Thyroid gland (tissue), 4 donors: Measurements from ENCODE around the gene GCK. TPM values are rescaled to one million over a fixed set of nuclear protein-coding genes. Genes with fewer than 3 reads are reported as not detected.

Source experiments
- DNase-seq, 2 donors: peaks; one replicate each; pipeline ENCODE4 v3.0.0-alpha.2; 2019
- H3K27ac ChIP-seq, 3 donors: fragments of 200-600 bp; sonication (generic); 1 replicate in 2 of 3; 2 replicates in 1 of 3; pipeline ENCODE4 v1.5.1; 2016 to 2019; ENCODE audit warnings: mild to moderate bottlenecking in 1 of 3, moderate library complexity in 1 of 3
- H3K27me3 ChIP-seq: fragments of 200-600 bp; sonication (generic); one replicate; pipeline ENCODE4 v1.5.1; 2019
- H3K36me3 ChIP-seq, 2 donors: fragments of 200-600 bp; sonication (generic); one replicate each; pipeline ENCODE4 v1.5.1; 2016 to 2019
- H3K4me1 ChIP-seq, 2 donors: fragments of 200-600 bp; sonication (generic); one replicate each; pipeline ENCODE4 v1.5.1; 2017 to 2019
- H3K4me3 ChIP-seq, 3 donors: fragments of 200-600 bp; sonication (generic); replicated peaks in 1 of 3; 1 replicate in 2 of 3; 2 replicates in 1 of 3; pipeline ENCODE4 v1.5.1; 2016; ENCODE audit warnings: mild to moderate bottlenecking in 1 of 3
- H3K9me3 ChIP-seq: fragments of 200-600 bp; sonication (generic); one replicate; pipeline ENCODE4 v1.5.1; 2017
- CTCF ChIP-seq, 6 experiments: fragments of 200-600 bp in 3 of 6; fragments of 450-650 bp in 3 of 6; sonication (generic) in 3 of 6; IDR thresholded peaks; one replicate each; pipeline ENCODE4 v1.5.1; 2016 to 2019; ENCODE audit warnings: antibody characterized with exemption in 6 of 6, mild to moderate bottlenecking in 2 of 6, inconsistent platforms in 1 of 6, moderate library complexity in 1 of 6
- POLR2A ChIP-seq, 2 donors: fragments of 450-650 bp; IDR thresholded peaks; one replicate each; pipeline ENCODE4 v1.6.1; 2017; ENCODE audit warnings: antibody characterized with exemption in 2 of 2, mild to moderate bottlenecking in 2 of 2, moderate library complexity in 1 of 2
- WGBS, 2 donors: methylation state at CpG; one replicate each; pipeline ENCODE4 v1.1.5; 2017; 5-methylcytosine and 5-hydroxymethylcytosine counted together
- intact Hi-C: fragments of 100-400 bp; cut with DNase I; formaldehyde crosslinking; loops from one replicate; pipeline ENCODE4 v1.15.1; 2023
- total RNA-seq, 4 donors: library from RNA; depleted of rRNA; stranded (reverse); fragments of >200 nt; gene quantifications; one replicate each; pipeline ENCODE4 v1.2.3, GENCODE V29; 2016

Gene GCK
- total RNA-seq, 4 donors from 2014 or later = 0.22 to 0.73 TPM; not detected in 2

- no peak for DNase-seq
- no peaks in the 10 kb centered on the region for H3K36me3 ChIP-seq
- no peak overlapping the region for H3K27ac ChIP-seq
- no peak overlapping the region for H3K4me3 ChIP-seq
- no peaks in the 10 kb centered on the region for H3K4me1 ChIP-seq
- intact Hi-C loops = no loop called here
- H3K27me3 ChIP-seq = no peaks in the 10 kb centered on the region
- H3K9me3 ChIP-seq = no peaks in the 10 kb centered on the region
- 67 to 68% methylated on average over 7 of the region's 7 CpGs for WGBS, 2 donors
- TF ChIP-seq CTCF (IDR thresholded peaks at IDR 0.05) (no peak), POLR2A (IDR thresholded peaks at IDR 0.05) (no peak)
Observed at GRCh38 chr7:44230286-44230685, 41.0 kb upstream of the GCK start.

GRCh38 chr7:44229546-44230105 is 40.4 kb upstream of the GCK start:
- no peak for DNase-seq
- H3K4me3 ChIP-seq = no peak overlapping the region
- no peaks in the 10 kb centered on the region for H3K27me3 ChIP-seq
- 83 to 92% methylated on average over 2 to 7 of the region's 11 CpGs for WGBS, 2 donors
- H3K36me3 ChIP-seq = no peaks in the 10 kb centered on the region
- no peaks in the 10 kb centered on the region for H3K9me3 ChIP-seq
- no peak overlapping the region for H3K27ac ChIP-seq
- intact Hi-C loops = no loop called here
- no peaks in the 10 kb centered on the region for H3K4me1 ChIP-seq
- TF ChIP-seq CTCF (IDR thresholded peaks at IDR 0.05) (no peak), POLR2A (IDR thresholded peaks at IDR 0.05) (no peak)

GRCh38 chr7:44228571-44229350 is 39.5 kb upstream of the GCK start:
- intact Hi-C loops = no loop called here
- whole genome bisulfite sequencing, 2 donors = 81 to 88% methylated on average over 22 to 25 of the region's 29 CpGs
- H3K4me1 ChIP-seq = no peaks in the 10 kb centered on the region
- no peak overlapping the region for H3K27ac ChIP-seq
- no peaks in the 10 kb centered on the region for H3K9me3 ChIP-seq
- no peaks in the 10 kb centered on the region for H3K36me3 ChIP-seq
- no peaks in the 10 kb centered on the region for H3K27me3 ChIP-seq
- TF ChIP-seq CTCF (IDR thresholded peaks at IDR 0.05) (no peak), POLR2A (IDR thresholded peaks at IDR 0.05) (no peak)
- DNase-seq = no peak
- no peak overlapping the region for H3K4me3 ChIP-seq

GRCh38 chr7:44227911-44228310 is 38.7 kb upstream of the GCK start:
- Histone ChIP-seq H3K27ac (no peak overlapping the region), H3K36me3 (no peaks in the 10 kb centered on the region), H3K27me3 (no peaks in the 10 kb centered on the region), H3K9me3 (no peaks in the 10 kb centered on the region), H3K4me1 (no peaks in the 10 kb centered on the region), H3K4me3 (no peak overlapping the region)
- TF ChIP-seq CTCF (IDR thresholded peaks at IDR 0.05) (no peak), POLR2A (IDR thresholded peaks at IDR 0.05) (no peak)
- no peak for DNase-seq
- intact Hi-C loops = no loop called here
- 75 to 77% methylated on average over 14 of the region's 14 CpGs for WGBS, 2 donors

- Histone ChIP-seq H3K4me1 (no peaks in the 10 kb centered on the region), H3K4me3 (no peak overlapping the region), H3K27me3 (no peaks in the 10 kb centered on the region), H3K9me3 (no peaks in the 10 kb centered on the region), H3K36me3 (no peaks in the 10 kb centered on the region), H3K27ac (no peak overlapping the region)
- intact Hi-C loops = no loop called here
- DNase-seq = no peak
- 76 to 80% methylated on average over 9 to 16 of the region's 17 CpGs for WGBS, 2 donors
- TF ChIP-seq POLR2A (IDR thresholded peaks at IDR 0.05) (no peak), CTCF (IDR thresholded peaks at IDR 0.05) (no peak)
Observed at GRCh38 chr7:44226396-44226753, 37.1 kb upstream of the GCK start.
